Mucosa of rectum (tissue), 2 donors: Measurements from ENCODE around the gene LUZP2.

ENCODE experiments used
- H3K27ac ChIP-seq, 2 donors: one replicate each; pipeline ENCODE4 v1.7.0; 2013; ENCODE audit warnings: inconsistent platforms in 2 of 2, low read depth in 2 of 2, low read length in 2 of 2
- H3K27me3 ChIP-seq, 2 donors: one replicate each; pipeline ENCODE4 v1.7.0; 2013; ENCODE audit warnings: low read length in 2 of 2; ENCODE audit not compliant: control insufficient read depth in 2 of 2, insufficient read depth in 2 of 2
- H3K36me3 ChIP-seq, 2 donors: one replicate each; pipeline ENCODE4 v1.7.0; 2013; ENCODE audit warnings: low read length in 2 of 2; ENCODE audit not compliant: control insufficient read depth in 2 of 2, insufficient read depth in 2 of 2
- H3K4me1 ChIP-seq, 2 donors: one replicate each; pipeline ENCODE4 v1.7.0; 2013; ENCODE audit warnings: low read length in 2 of 2, mild to moderate bottlenecking in 1 of 2; ENCODE audit not compliant: control insufficient read depth in 2 of 2, insufficient read depth in 2 of 2
- H3K4me3 ChIP-seq, 2 donors: one replicate each; pipeline ENCODE4 v1.7.0; 2013; ENCODE audit warnings: low read length in 2 of 2
- H3K9ac ChIP-seq, 2 donors: one replicate each; pipeline ENCODE4 v1.7.0; 2013; ENCODE audit warnings: low read length in 2 of 2, low read depth in 1 of 2, mild to moderate bottlenecking in 1 of 2
- H3K9me3 ChIP-seq, 2 donors: one replicate each; pipeline ENCODE4 v1.7.0; 2013; ENCODE audit warnings: low read length in 2 of 2; ENCODE audit not compliant: control insufficient read depth in 2 of 2
- donor health status: healthy.
- donor health status: Normal muscosa, but diverticular disease.

Gene LUZP2

DNA sequence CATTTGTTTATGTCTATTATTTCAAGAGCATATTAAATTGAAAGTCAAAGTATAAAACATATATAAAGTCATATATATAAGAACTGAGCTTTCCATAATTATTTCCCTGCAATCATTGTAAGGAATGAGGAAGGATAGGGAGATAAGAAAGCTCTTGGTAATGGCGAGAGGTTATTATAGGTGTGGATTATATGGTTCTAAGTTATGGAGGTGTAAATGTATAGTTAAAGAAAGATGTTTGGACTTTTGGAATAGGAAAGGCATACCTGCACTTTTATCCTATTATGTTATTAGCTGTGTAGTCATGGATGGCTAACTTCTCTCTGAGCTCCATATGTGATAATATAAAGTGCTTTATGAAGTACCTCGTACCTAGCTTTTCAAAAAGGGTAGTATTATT, 127.6 kb downstream of the LUZP2 start:
- no peak overlapping the region for H3K27ac ChIP-seq
- no peak overlapping the region for H3K9ac ChIP-seq
- no peaks in the 10 kb centered on the region for H3K9me3 ChIP-seq
- H3K36me3 ChIP-seq: no peaks in the 10 kb centered on the region
- no peaks in the 10 kb centered on the region for H3K4me1 ChIP-seq
- no peaks in the 10 kb centered on the region for H3K27me3 ChIP-seq
- H3K4me3 ChIP-seq: no peak overlapping the region

DNA sequence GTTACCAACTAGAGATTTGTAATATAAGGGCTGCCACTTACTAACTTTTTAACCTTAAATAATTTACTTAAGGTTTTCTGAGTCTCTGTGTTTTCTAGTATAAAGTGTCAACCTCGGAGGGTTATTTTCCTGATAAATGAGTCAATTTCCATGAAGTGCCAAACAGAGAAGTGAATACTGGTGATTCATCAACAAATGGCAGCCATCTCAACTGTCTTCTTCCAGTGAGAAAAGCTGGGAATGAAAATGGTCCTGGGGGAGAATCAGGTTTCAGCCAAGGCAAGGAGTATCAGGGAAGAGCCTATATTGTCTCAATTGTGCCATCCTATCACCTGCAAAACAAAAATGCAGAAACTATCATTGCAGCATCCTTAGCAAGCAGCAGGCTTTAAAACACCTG, 129.1 kb downstream of the LUZP2 start:
- no peak overlapping the region for H3K9ac ChIP-seq
- no peaks in the 10 kb centered on the region for H3K27me3 ChIP-seq
- H3K4me3 ChIP-seq: no peak overlapping the region
- H3K27ac ChIP-seq: no peak overlapping the region
- no peaks in the 10 kb centered on the region for H3K9me3 ChIP-seq
- no peaks in the 10 kb centered on the region for H3K36me3 ChIP-seq
- H3K4me1 ChIP-seq: no peaks in the 10 kb centered on the region

DNA sequence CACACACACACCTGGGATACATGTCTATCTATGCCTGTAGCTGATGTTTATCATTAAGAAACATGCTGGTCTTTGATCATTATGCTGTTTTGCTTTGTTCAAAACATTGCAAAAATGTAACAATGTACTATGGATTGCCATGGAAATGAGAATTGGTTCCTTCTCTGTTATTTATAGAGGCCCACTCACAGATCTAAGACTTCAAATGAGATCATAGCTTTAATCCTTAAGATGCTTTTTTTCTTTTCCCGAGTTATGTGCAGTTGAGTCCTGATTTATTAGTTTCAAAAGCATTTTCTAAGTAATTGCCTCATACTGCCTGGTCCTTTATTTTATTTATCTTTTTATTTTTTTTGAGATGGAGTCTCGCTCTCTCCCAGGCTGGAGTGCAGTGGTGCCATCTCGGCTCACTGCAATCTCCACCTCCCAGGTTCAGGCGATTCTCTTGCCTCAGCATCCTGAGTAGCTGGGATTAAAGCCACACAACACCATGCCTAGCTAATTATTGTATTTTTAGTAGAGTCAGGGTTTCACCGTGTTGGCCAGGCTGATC, 131.4 kb downstream of the LUZP2 start:
- H3K27me3 ChIP-seq: no peaks in the 10 kb centered on the region
- H3K27ac ChIP-seq: no peak overlapping the region
- no peak overlapping the region for H3K4me3 ChIP-seq
- no peaks in the 10 kb centered on the region for H3K9me3 ChIP-seq
- H3K36me3 ChIP-seq: no peaks in the 10 kb centered on the region
- no peaks in the 10 kb centered on the region for H3K4me1 ChIP-seq
- H3K9ac ChIP-seq: no peak overlapping the region

DNA sequence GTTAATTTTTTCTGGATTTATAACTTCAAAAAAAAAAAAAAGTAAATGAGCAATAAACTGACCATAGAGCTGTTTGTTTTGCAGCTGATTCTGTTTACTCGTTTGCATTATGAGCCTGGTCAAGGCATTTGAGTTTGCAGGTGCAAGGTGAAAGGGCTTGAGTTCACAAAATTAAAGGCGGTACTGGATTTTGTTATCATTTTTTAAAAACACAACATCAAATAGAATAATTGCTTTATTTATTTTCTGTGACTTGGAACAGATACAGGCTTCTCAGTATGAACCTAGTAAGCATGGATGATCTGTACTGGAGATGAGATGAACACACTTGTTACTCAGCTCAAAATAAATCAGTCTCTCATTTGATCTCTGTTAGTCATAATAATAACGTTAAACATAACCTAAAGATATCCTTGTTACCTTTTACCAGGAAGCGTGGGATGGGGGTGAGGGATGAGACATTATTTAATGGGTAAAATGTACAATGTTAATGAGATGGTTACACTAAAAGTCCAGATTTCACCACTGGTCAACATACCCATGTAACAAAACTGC, 137.8 kb downstream of the LUZP2 start:
- H3K9me3 ChIP-seq: no peaks in the 10 kb centered on the region
- no peak overlapping the region for H3K4me3 ChIP-seq
- no peaks in the 10 kb centered on the region for H3K27me3 ChIP-seq
- no peaks in the 10 kb centered on the region for H3K4me1 ChIP-seq
- H3K27ac ChIP-seq: no peak overlapping the region
- H3K9ac ChIP-seq: no peak overlapping the region
- H3K36me3 ChIP-seq: no peaks in the 10 kb centered on the region

DNA sequence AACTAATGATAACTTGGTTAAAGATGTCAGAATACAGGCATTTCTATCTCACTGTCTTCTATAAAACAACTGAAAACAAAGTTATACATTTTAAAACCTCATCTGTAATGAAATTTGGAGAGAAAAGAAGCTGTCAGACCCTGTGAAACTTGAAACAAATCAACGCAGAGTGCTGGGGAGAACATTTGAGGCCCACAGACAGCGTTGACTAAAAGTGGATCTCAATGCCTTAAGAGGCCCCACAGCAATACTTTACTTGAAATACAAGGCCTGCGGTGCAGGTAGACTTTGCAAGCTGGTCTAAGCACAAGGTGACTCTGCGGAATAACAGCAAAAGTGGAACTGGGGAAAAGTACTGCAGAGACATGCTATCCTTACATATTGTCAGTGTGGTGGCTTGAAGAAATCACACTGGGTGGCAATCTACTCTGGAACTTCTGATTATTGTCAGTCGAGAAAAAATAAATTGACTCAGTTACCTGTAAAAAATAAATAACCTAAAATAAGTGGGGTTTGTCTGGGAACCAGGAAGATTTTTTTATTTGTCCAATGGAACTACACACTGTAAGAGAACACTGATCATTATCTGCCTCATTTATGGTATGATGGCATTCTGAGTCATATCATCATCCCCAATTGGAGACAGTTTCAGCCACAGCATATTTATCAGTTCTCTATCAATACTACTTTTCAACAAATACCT, 138.9 kb downstream of the LUZP2 start:
- no peak overlapping the region for H3K27ac ChIP-seq
- H3K36me3 ChIP-seq: no peaks in the 10 kb centered on the region
- H3K9me3 ChIP-seq: no peaks in the 10 kb centered on the region
- H3K27me3 ChIP-seq: no peaks in the 10 kb centered on the region
- H3K4me1 ChIP-seq: no peaks in the 10 kb centered on the region
- no peak overlapping the region for H3K9ac ChIP-seq
- no peak overlapping the region for H3K4me3 ChIP-seq

DNA sequence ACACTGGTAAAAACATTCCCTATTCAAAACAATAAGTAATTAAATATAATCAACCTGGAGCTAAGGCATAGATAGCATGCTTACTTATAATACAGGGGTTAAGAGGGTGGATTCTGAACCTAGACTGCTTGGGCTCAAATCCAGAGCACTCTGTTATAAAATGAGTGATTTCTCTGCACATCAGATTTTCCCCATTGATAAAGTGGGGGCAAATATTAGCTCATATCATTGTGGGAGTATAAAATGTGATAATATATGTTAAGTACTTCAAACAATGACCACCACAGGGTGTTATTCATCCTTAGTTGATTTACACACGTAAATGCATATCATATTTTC, 139.4 kb downstream of the LUZP2 start:
- Histone ChIP-seq H3K9me3 (no peaks in the 10 kb centered on the region), H3K4me1 (no peaks in the 10 kb centered on the region), H3K4me3 (no peak overlapping the region), H3K27ac (no peak overlapping the region), H3K36me3 (no peaks in the 10 kb centered on the region), H3K27me3 (no peaks in the 10 kb centered on the region), H3K9ac (no peak overlapping the region)

DNA sequence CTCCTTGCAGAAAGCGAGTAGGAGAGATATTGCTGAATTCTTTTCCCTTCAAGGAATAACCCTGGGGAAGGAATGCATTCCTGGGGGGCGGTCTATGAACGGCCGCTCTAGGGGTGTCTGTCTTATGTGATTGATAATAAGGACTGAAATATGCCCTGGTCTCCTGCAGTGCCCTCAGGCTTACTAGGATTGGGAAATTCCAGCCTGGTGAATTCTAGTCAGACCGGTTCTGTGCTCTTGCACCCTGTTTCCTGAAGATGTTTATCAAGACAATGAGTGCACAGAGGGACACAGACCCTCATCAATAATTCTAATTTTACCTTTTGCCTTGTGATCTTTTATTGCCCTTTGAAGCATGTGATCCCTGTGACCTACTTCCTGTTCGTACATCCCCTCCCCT, 140.7 kb downstream of the LUZP2 start:
- no peaks in the 10 kb centered on the region for H3K36me3 ChIP-seq
- no peaks in the 10 kb centered on the region for H3K27me3 ChIP-seq
- no peak overlapping the region for H3K4me3 ChIP-seq
- no peaks in the 10 kb centered on the region for H3K4me1 ChIP-seq
- no peaks in the 10 kb centered on the region for H3K9me3 ChIP-seq
- H3K27ac ChIP-seq: no peak overlapping the region
- H3K9ac ChIP-seq: no peak overlapping the region

DNA sequence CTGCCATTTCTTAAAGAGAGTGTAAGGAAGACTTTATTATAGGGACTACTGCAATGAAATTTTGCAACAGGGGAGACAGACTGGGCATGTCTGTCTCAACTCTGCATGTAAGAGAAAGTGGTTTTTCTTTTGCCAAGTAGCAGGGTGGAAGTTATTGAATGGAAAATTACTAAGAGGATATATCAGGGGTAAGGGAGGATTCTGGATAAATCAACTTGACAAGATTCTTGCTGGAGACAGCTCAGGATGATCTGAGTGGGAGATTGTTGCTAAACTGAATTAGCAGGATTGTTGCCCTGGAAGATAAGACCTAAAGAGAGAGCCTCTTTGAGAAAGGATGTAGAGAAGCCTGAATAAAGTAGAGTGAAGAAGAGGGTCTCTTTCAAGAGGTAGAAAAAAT, 145.8 kb downstream of the LUZP2 start:
- no peak overlapping the region for H3K4me3 ChIP-seq
- no peaks in the 10 kb centered on the region for H3K27me3 ChIP-seq
- no peaks in the 10 kb centered on the region for H3K4me1 ChIP-seq
- no peak overlapping the region for H3K9ac ChIP-seq
- H3K36me3 ChIP-seq: no peaks in the 10 kb centered on the region
- no peak overlapping the region for H3K27ac ChIP-seq
- no peaks in the 10 kb centered on the region for H3K9me3 ChIP-seq

DNA sequence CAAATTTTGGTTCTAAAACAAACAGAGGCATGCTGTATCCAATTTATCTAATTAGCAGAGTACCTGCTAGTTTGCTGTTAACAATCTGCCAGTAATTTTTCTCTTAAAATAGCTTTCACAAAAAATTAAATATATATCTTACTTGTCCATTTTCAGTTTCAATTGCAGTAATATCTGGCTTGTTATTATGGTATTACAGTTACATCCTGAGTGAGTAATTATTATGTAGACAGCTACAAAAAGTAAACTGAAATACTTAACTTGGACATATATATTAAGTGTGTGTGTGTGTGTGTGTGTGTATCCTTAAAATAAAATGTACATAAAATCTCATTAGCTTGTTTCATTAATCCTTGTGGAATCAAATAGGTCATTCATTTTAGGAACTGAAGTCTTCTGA, 148.7 kb downstream of the LUZP2 start:
- Histone ChIP-seq H3K9ac (no peak overlapping the region), H3K9me3 (no peaks in the 10 kb centered on the region), H3K4me1 (no peaks in the 10 kb centered on the region), H3K27me3 (no peaks in the 10 kb centered on the region), H3K27ac (no peak overlapping the region), H3K4me3 (no peak overlapping the region), H3K36me3 (no peaks in the 10 kb centered on the region)

DNA sequence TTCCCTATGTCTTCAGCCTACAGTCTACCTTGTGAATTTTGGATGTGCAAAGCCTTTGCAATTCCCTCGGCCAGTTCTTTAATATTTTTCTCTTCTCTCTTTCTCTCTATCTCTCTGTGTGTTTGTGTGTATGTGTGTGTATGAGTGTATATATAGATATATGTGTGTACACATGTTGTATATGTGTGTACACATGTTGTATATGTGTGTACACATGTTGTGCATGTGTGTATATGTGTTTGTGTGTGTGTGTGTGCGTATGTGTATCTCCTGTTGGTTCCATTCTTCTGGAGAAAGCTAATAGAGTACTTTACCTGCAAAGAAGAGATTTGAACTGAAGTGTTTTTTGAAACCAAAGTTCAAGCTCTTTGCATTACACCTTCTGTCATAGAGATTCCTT, 155.0 kb downstream of the LUZP2 start:
- Histone ChIP-seq H3K9me3 (no peaks in the 10 kb centered on the region), H3K27ac (no peak overlapping the region), H3K9ac (no peak overlapping the region), H3K4me3 (no peak overlapping the region), H3K27me3 (no peaks in the 10 kb centered on the region), H3K36me3 (no peaks in the 10 kb centered on the region), H3K4me1 (no peaks in the 10 kb centered on the region)
